Adipocyte (in vitro differentiated cells): Measurements from ENCODE around the gene UROD.
A peak's percentile ranks its signal among the peaks of the same experiment; 100 is the strongest.
"Not testable (repeated sequence)": the region's sequence is repeated elsewhere in the genome, so short reads cannot be mapped to it uniquely, and the experiment has no call there.

Experiments
- DNase-seq: peaks from one replicate; pipeline ENCODE4 v3.0.0-alpha.2; 2015; ENCODE audit warnings: low read depth
- H3K27me3 ChIP-seq: replicated peaks from 2 replicates; pipeline ENCODE4 v1.7.0; 2013; ENCODE audit warnings: mild to moderate bottlenecking, low read length, moderate library complexity; ENCODE audit not compliant: control insufficient read depth, insufficient read depth
- H3K36me3 ChIP-seq: 2 replicates; pipeline ENCODE4 v1.7.0; 2013; ENCODE audit warnings: low read length, mild to moderate bottlenecking, moderate library complexity; ENCODE audit not compliant: control insufficient read depth, insufficient read depth, severe bottlenecking
- H3K4me1 ChIP-seq: 2 replicates; pipeline ENCODE4 v1.7.0; 2013; ENCODE audit warnings: mild to moderate bottlenecking, low read length, moderate library complexity; ENCODE audit not compliant: control insufficient read depth, insufficient read depth
- H3K4me3 ChIP-seq: 2 replicates; pipeline ENCODE4 v1.7.0; 2013; ENCODE audit warnings: mild to moderate bottlenecking, low read length, moderate library complexity
- H3K9ac ChIP-seq: 2 replicates; pipeline ENCODE4 v1.7.0; 2013; ENCODE audit warnings: mild to moderate bottlenecking, low read length, moderate library complexity
- H3K9me3 ChIP-seq: 2 replicates; pipeline ENCODE4 v1.7.0; 2013; ENCODE audit warnings: mild to moderate bottlenecking, low read length, moderate library complexity; ENCODE audit not compliant: control insufficient read depth

UROD gene

GRCh38 chr1:44995467-44996238 lies 16.4 kb upstream of the UROD start:
- no peak for DNase-seq
- H3K9ac ChIP-seq: no peak overlapping the region
- H3K4me3 ChIP-seq: no peak overlapping the region
- no peaks in the 10 kb centered on the region for H3K9me3 ChIP-seq
- no peaks in the 10 kb centered on the region for H3K27me3 ChIP-seq
- no peaks in the 10 kb centered on the region for H3K36me3 ChIP-seq
- H3K4me1 ChIP-seq: peaks cover 13% of the 10 kb centered on the region

DNA sequence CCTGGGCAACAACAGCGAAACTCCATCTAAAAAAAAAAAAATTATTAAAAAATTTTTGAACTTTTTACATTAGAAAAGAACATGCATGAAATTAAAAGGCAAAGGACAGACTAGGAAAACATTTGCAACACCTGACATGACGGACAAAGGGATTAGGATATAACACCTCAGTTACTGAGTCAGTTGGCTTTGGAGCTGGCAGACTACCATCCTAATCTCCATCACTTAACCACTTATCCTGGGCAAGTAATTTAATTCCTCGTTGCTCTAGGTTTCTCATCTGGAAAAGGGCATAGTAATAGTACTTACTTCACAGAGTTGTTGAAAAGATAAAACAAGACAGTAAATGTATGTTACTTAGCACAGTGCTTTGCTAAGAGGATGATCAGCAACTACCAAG lies 12.8 kb upstream of the UROD start:
- DNase-seq: no peak
- H3K4me3 ChIP-seq: no peak overlapping the region
- H3K36me3 ChIP-seq: peaks cover 24% of the 10 kb centered on the region
- H3K9me3 ChIP-seq: no peaks in the 10 kb centered on the region
- no peak overlapping the region for H3K9ac ChIP-seq
- H3K4me1 ChIP-seq: peaks cover 18% of the 10 kb centered on the region
- H3K27me3 ChIP-seq: no peaks in the 10 kb centered on the region

- no peak overlapping the region for H3K4me3 ChIP-seq
- peaks cover 14% of the 10 kb centered on the region for H3K4me1 ChIP-seq
- H3K9ac ChIP-seq: peak overlapping the region; percentile 68
- H3K27me3 ChIP-seq: no peaks in the 10 kb centered on the region
- no peaks in the 10 kb centered on the region for H3K9me3 ChIP-seq
- DNase-seq: no peak
- H3K36me3 ChIP-seq: peaks cover 42% of the 10 kb centered on the region
Observed at GRCh38 chr1:45001011-45001481, 11.0 kb upstream of the UROD start.

GRCh38 chr1:45001576-45001975 lies 10.5 kb upstream of the UROD start:
- DNase-seq, H3K9me3 ChIP-seq, H3K27me3 ChIP-seq, H3K4me3 ChIP-seq: not testable (repeated sequence)
- H3K9ac ChIP-seq: peak overlapping the region; percentile 68
- peaks cover 14% of the 10 kb centered on the region for H3K4me1 ChIP-seq
- peaks cover 46% of the 10 kb centered on the region for H3K36me3 ChIP-seq

DNA sequence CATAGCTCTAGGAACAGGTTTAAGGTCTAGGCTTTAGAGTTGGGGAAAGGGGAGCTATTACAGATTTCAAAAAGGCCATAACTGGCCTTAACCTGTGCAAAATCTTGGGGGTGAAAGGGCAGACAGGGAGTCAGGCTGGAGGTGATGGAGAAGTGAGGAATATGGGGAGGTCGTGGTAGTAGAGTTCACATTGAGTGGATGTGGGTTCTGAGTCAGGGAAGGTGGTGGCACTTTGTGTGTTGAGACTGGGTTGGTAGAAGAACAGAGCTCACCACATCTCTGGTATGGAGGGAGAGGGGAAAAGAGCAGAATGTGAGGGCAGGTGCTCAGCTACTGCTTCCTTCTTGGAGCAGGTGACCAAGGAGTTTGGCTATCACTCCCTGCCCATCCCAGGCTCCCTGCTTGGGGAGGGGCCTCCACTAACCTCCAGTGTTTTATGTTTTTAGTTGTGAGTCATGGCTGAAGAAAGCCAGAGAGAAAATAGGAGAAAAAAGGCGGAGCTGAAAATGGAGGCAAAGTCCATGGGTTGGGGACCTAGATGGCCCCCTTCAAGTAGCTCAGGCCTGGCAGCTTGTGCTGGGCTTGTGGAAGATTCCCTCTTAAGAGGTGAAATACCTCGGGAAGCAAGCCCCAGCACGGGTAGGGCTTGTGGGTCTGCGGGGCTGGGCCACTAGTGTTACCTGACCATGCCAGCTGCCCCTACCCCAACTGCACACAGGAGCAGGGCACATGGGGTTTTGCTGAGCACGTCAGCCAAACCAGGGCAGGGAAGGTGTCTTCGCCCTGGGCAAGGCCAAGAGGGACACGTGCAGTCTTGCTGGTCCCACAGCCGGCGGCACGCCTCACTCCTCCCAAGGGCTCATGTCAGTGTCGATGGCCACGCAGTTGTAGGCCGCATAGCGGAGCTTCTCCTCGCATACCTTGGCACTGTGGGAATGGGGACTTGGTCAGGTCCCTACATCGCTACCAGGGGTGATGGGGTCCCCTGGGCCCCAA lies 9.1 kb upstream of the UROD start:
- Histone ChIP-seq H3K36me3 (peaks cover 60% of the 10 kb centered on the region), H3K9ac (no peak overlapping the region), H3K4me3 (no peak overlapping the region), H3K4me1 (peaks cover 14% of the 10 kb centered on the region), H3K9me3 (no peaks in the 10 kb centered on the region), H3K27me3 (no peaks in the 10 kb centered on the region)
- DNase-seq: no peak

DNA sequence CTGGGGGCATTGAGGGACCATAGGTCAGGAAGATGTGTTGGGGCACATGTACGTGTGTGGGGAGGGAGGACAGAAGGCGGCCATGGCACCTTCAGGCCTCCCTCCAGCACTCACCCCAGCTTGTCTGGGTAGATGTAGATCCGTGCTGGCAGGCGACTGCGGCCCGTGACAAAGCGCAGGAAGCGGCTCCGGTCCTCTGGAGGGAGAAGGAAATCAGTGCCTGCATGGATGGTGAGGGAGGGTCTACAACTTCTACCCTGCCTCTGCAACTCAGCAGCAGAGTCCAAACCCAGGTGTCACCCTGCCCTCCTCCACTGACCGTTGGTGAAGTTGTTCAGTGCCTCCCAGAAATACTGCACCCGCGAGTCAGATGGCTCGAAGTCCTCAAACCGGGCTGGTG lies 8.3 kb upstream of the UROD start:
- Histone ChIP-seq H3K27me3 (no peaks in the 10 kb centered on the region), H3K9ac (no peak overlapping the region), H3K4me1 (peaks cover 14% of the 10 kb centered on the region), H3K36me3 (peaks cover 68% of the 10 kb centered on the region), H3K9me3 (no peaks in the 10 kb centered on the region), H3K4me3 (no peak overlapping the region)
- no peak for DNase-seq

DNA sequence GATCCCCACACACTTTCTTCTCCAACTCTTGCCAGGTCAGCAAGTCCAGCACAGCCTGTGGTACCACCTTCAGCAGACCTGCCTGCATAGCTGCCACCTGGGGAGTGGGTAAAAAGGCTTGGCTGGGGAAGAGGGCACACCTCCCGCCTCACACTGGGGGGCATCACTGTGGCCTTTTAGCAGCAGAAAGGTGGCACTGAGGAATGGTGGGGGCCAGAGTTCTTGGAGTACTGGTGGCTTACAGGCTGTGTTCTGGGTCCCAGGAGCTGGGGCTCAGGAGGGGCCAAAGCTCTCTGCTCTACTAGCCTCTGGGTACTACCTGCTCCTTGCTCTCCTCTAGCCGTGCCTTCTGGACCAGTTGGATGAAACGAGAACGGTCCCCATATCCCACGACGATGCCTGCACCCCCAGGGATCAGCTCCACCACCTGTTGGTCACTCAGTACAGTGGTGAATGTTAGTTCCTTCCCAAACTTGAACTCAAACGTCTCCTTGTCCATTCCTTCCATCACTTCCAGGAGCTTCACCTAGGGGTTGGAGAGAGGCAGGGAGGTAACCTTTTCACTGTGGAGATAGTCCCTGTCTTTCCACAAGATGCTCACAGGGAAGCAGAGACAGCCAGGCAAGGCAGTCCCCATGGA lies 7.7 kb upstream of the UROD start:
- Histone ChIP-seq H3K27me3 (no peaks in the 10 kb centered on the region), H3K4me1 (peaks cover 16% of the 10 kb centered on the region), H3K4me3 (no peak overlapping the region), H3K9me3 (no peaks in the 10 kb centered on the region), H3K36me3 (peaks cover 75% of the 10 kb centered on the region), H3K9ac (no peak overlapping the region)
- no peak for DNase-seq

DNA sequence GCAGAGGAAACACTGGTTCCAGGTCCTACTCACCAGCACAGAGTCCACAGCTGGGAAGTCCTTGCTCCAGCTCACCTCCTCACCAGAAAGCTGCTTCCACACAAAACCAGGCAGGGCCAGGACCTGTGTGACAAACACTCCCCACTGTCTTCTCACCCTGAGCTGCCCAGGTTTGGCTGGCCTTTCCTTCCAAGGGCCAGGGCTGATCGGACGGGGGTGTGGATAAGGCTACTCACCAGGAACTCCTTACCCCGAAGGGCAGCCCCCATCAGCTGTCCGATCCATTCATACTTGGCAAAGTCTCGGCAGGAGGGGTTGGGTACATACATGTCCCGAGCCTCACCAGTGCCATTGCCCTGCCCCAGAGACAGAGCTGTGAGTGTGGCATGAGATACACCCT lies 6.3 kb upstream of the UROD start:
- Histone ChIP-seq H3K9me3 (no peaks in the 10 kb centered on the region), H3K36me3 (peaks cover 78% of the 10 kb centered on the region), H3K4me3 (no peak overlapping the region), H3K9ac (no peak overlapping the region), H3K4me1 (peaks cover 19% of the 10 kb centered on the region), H3K27me3 (no peaks in the 10 kb centered on the region)
- no peak for DNase-seq

DNA sequence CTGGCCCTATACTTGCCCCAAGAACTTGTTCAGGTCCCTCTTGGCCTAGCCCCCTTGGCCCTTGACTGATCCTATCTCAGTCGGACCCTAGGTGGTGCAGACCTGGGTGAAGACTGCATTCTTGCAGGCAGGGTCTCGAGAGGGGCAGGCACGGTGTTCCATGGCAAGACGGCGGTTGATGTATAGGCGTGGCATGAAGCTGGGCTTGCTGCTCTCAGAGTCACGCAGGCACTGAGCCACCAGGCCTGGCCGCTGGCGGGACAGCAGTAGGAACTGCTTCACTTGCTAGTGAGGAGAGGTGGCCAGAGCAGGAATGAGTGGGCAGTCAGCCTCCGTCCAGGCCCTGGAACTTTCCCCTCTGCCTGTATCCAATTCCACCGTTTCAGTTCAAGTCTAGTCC lies 4.7 kb upstream of the UROD start:
- DNase-seq: no peak
- Histone ChIP-seq H3K36me3 (peaks cover 73% of the 10 kb centered on the region), H3K27me3 (no peaks in the 10 kb centered on the region), H3K4me3 (no peak overlapping the region), H3K4me1 (peaks cover 17% of the 10 kb centered on the region), H3K9me3 (no peaks in the 10 kb centered on the region), H3K9ac (no peak overlapping the region)

- Histone ChIP-seq H3K9ac (no peak overlapping the region), H3K4me1 (peaks cover 20% of the 10 kb centered on the region), H3K36me3 (peaks cover 66% of the 10 kb centered on the region)
Observed at GRCh38 chr1:45008076-45008475, 4.0 kb upstream of the UROD start.

GRCh38 chr1:45008516-45008915 lies 3.5 kb upstream of the UROD start:
- no peaks in the 10 kb centered on the region for H3K27me3 ChIP-seq
- no peak overlapping the region for H3K4me3 ChIP-seq
- no peaks in the 10 kb centered on the region for H3K9me3 ChIP-seq
- peaks cover 62% of the 10 kb centered on the region for H3K36me3 ChIP-seq
- H3K4me1 ChIP-seq: peaks cover 24% of the 10 kb centered on the region
- DNase-seq: no peak
- H3K9ac ChIP-seq: no peak overlapping the region

More at GRCh38 chr1:45008076-45008475, 4.0 kb upstream of the UROD start:
- DNase-seq: no peak
- Histone ChIP-seq H3K27me3 (no peaks in the 10 kb centered on the region), H3K9me3 (no peaks in the 10 kb centered on the region), H3K4me3 (no peak overlapping the region)
